SK-N-SH (cell line): Measurements from ENCODE around the gene CDKN2D. TPM values are rescaled to one million over a fixed set of nuclear protein-coding genes. Genes with fewer than 3 reads are reported as not detected.

Experiments
- CTCF ChIA-PET: fragments of 300-600, 350-600 bp; formaldehyde crosslinking; extraction: SDS; loops from one replicate; lab custom pipeline; 2021; lab: Yijun Ruan, JAX
- POLR2A ChIA-PET: fragments of 350-600 bp; sonication (Branson Sonifier 250); formaldehyde crosslinking; extraction: SDS; loops from one replicate; lab custom pipeline; 2020; ENCODE audit warnings: antibody characterized with exemption, inconsistent platforms; lab: Yijun Ruan, JAX
- DNase-seq: peaks from one replicate; pipeline ENCODE4 v3.0.0; 2012
- H2AFZ ChIP-seq: fragments of 200-600 bp; sonication (generic); 2 replicates; pipeline ENCODE4 v1.8.1; 2016; ENCODE audit warnings: antibody characterized with exemption, mild to moderate bottlenecking, low read depth
- H3F3A ChIP-seq: fragments of 200-600 bp; sonication (generic); replicated peaks from 2 replicates; pipeline ENCODE3; 2016; ENCODE audit warnings: antibody characterized with exemption, mild to moderate bottlenecking; ENCODE audit not compliant: insufficient read depth
- H3K27ac ChIP-seq, 2 experiments: fragments of 200-500 bp in 1 of 2; fragments of 200-600 bp in 1 of 2; sonication (Bioruptor generic) in 1 of 2; sonication (generic), shearing (Covaris generic) in 1 of 2; 2 replicates each; pipeline versions ENCODE4 v1.5.1 to v1.6.1; 2014 to 2016; ENCODE audit warnings: low read depth in 2 of 2, inconsistent platforms in 1 of 2, low read length in 1 of 2, mild to moderate bottlenecking in 1 of 2, mixed read lengths in 1 of 2
- H3K27me3 ChIP-seq: fragments of 200-600 bp; sonication (generic), shearing (Covaris generic); 2 replicates; pipeline ENCODE4 v1.6.1; 2016; ENCODE audit warnings: mixed run types; ENCODE audit not compliant: insufficient read depth
- H3K36me3 ChIP-seq, 2 experiments: fragments of 200-500 bp in 1 of 2; fragments of 200-600 bp in 1 of 2; sonication (Bioruptor generic) in 1 of 2; sonication (generic) in 1 of 2; replicated peaks in 1 of 2; 2 replicates each; pipeline versions ENCODE3 to v1.5.1; 2014 to 2016; ENCODE audit warnings: low read length in 1 of 2, mild to moderate bottlenecking in 1 of 2; ENCODE audit not compliant: insufficient read depth in 2 of 2, control insufficient read depth in 1 of 2
- H3K4me1 ChIP-seq, 2 experiments: fragments of 200-500 bp in 1 of 2; fragments of 200-600 bp in 1 of 2; sonication (Bioruptor generic) in 1 of 2; sonication (generic), shearing (Covaris generic) in 1 of 2; 2 replicates each; pipeline versions ENCODE4 v1.5.1 to v1.6.1; 2014 to 2016; ENCODE audit warnings: low read depth in 1 of 2, low read length in 1 of 2, mixed run types in 1 of 2; ENCODE audit not compliant: insufficient read depth in 2 of 2, control insufficient read depth in 1 of 2
- H3K4me2 ChIP-seq: fragments of 200-600 bp; sonication (generic), shearing (Covaris generic); 2 replicates; pipeline ENCODE4 v1.6.1; 2017; ENCODE audit warnings: mixed run types
- H3K4me3 ChIP-seq, 2 experiments: fragments of 200-500 bp in 1 of 2; fragments of 200-600 bp in 1 of 2; sonication (Bioruptor generic) in 1 of 2; sonication (generic), shearing (Covaris generic) in 1 of 2; 2 replicates each; pipeline versions ENCODE4 v1.5.1 to v1.8.1; 2014 to 2016; ENCODE audit warnings: low read depth in 2 of 2, inconsistent platforms in 1 of 2, low read length in 1 of 2, mild to moderate bottlenecking in 1 of 2, mixed read lengths in 1 of 2, moderate library complexity in 1 of 2
- H3K79me2 ChIP-seq: fragments of 200-600 bp; sonication (generic); 2 replicates; pipeline ENCODE4 v1.8.1; 2017; ENCODE audit warnings: mild to moderate bottlenecking; ENCODE audit not compliant: insufficient read depth
- H3K9ac ChIP-seq: fragments of 200-600 bp; sonication (generic); 2 replicates; pipeline ENCODE4 v1.6.1; 2017; ENCODE audit warnings: mixed run types
- H3K9me2 ChIP-seq: fragments of 200-600 bp; sonication (generic); 2 replicates; pipeline ENCODE4 v1.6.1; 2017; ENCODE audit warnings: mixed run types
- H3K9me3 ChIP-seq: fragments of 200-600 bp; sonication (generic); 2 replicates; pipeline ENCODE4 v1.6.1; 2017; ENCODE audit warnings: mixed run types, mild to moderate bottlenecking, moderate library complexity
- H4K20me1 ChIP-seq: fragments of 200-600 bp; sonication (generic); 2 replicates; pipeline ENCODE4 v1.6.1; 2017; ENCODE audit warnings: mild to moderate bottlenecking, mixed run types; ENCODE audit not compliant: insufficient read depth
- EP300 ChIP-seq, 2 experiments: IDR thresholded peaks; 2 replicates each; pipeline versions ENCODE4 v1.4.0 to v1.6.1; 2012; ENCODE audit warnings: borderline replicate concordance in 1 of 2, low read depth in 1 of 2, low read length in 1 of 2
- FOXM1 ChIP-seq: IDR thresholded peaks from 2 replicates; pipeline ENCODE4 v1.4.0; 2012; ENCODE audit warnings: low read depth, mild to moderate bottlenecking
- GATA2 ChIP-seq: sonication (generic); formaldehyde crosslinking; IDR thresholded peaks from 2 replicates; pipeline ENCODE4 v1.5.0; 2020; ENCODE audit warnings: mild to moderate bottlenecking, missing genetic modification reagents
- MEF2A ChIP-seq: IDR thresholded peaks from 2 replicates; pipeline ENCODE4 v1.4.0; 2012; ENCODE audit warnings: low read depth, borderline replicate concordance
- POLR2AphosphoS5 ChIP-seq: IDR thresholded peaks from 2 replicates; pipeline ENCODE4 v1.6.1; 2012; ENCODE audit warnings: low read depth, low read length
- RAD21 ChIP-seq: IDR thresholded peaks from 2 replicates; pipeline ENCODE4 v1.6.1; 2012; ENCODE audit warnings: mild to moderate bottlenecking, low read length
- RCOR1 ChIP-seq: fragments of 150-350 bp; IDR thresholded peaks from 2 replicates; pipeline ENCODE4 v1.6.1; 2017; ENCODE audit warnings: antibody characterized with exemption, low read length
- RFX5 ChIP-seq: IDR thresholded peaks from 2 replicates; pipeline ENCODE4 v1.6.1; 2012; ENCODE audit warnings: mild to moderate bottlenecking, improper control_type of control experiment, low read length
- RXRA ChIP-seq: IDR thresholded peaks from 2 replicates; pipeline ENCODE4 v1.4.0; 2012; ENCODE audit warnings: low read depth, mild to moderate bottlenecking, borderline replicate concordance
- TAF1 ChIP-seq: IDR thresholded peaks from 2 replicates; pipeline ENCODE4 v1.6.1; 2012; ENCODE audit warnings: low read depth, mild to moderate bottlenecking, low read length, moderate library complexity, borderline replicate concordance
- WGBS: methylation state at CpG from one replicate; pipeline ENCODE4 v1.1.6; 2017; ENCODE audit warnings: low lambda C conversion rate; 5-methylcytosine and 5-hydroxymethylcytosine counted together
- polyA plus RNA-seq, 3 experiments: library from polyadenylated mRNA; depleted of rRNA; stranded (reverse); fragments of >200 nt; gene quantifications; 2 replicates each; pipeline ENCODE4 v1.2.3, GENCODE V29; 2012
- TF ChIP-seq, protein P1 (sequence below): fragments of 150-350 bp; IDR thresholded peaks from 2 replicates; pipeline ENCODE4 v1.6.1; 2016; ENCODE audit warnings: mild to moderate bottlenecking, low read depth, low read length
- TF ChIP-seq, protein P2 (sequence below): IDR thresholded peaks from 2 replicates; pipeline ENCODE4 v1.4.0; 2012; ENCODE audit warnings: low read depth, borderline replicate concordance

Gene CDKN2D
- polyA plus RNA-seq, 1 of the 3 experiments (the other 2 are of a cell fraction) = 13.1 TPM

DNA sequence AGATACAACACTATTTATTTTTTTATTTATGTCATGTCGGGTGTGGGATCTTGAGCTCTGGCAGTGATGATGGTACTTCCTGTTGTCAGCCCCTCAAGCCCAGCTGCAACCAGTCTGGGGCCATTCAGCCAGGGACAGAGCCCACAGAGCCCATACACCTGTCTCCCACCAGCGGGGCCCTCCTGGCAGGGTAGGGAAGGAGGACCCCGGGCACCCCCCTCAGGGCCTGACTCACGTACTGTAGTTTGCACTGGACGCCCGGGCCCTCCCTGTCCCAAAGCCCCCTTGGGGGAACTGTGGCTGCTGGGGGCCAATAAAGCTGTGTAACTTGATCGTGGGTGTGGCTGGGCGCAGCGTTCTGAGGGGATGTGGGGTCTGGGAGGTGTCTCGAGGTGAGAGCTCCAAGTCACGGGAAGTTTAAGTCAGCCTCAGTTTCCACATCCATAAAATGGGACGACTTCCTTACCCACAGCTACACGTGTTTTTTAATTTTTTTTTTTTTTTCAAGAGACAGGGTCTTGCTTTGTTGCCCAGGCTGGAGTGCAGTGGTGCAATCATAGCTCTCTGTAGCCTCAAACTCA is 15.6 kb downstream of the CDKN2D start:
- DNase-seq = no peak
- H2AFZ ChIP-seq = no peak overlapping the region
- H3K4me3 ChIP-seq = no peak overlapping the region
- H3K36me3 ChIP-seq = peaks cover 25 to 36% of the 10 kb centered on the region in 2 experiments
- TF ChIP-seq, protein P1, sequence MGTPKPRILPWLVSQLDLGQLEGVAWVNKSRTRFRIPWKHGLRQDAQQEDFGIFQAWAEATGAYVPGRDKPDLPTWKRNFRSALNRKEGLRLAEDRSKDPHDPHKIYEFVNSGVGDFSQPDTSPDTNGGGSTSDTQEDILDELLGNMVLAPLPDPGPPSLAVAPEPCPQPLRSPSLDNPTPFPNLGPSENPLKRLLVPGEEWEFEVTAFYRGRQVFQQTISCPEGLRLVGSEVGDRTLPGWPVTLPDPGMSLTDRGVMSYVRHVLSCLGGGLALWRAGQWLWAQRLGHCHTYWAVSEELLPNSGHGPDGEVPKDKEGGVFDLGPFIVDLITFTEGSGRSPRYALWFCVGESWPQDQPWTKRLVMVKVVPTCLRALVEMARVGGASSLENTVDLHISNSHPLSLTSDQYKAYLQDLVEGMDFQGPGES = no peak
- TF ChIP-seq RXRA = no peak
- H3K27ac ChIP-seq = no peak overlapping the region
- POLR2A ChIA-PET = interaction anchor here (0.7 to 0.8 kb wide), 2 partner anchors 13 to 15 kb away, joined by 3 to 4 read pairs; partner anchors contain the start of gene KRI1
- no peak overlapping the region for H3K4me2 ChIP-seq
- H4K20me1 ChIP-seq = 0 out of 2 replicates have a peak, but pooled peaks cover 3% of the 10 kb centered on the region
- H3K4me1 ChIP-seq = no peaks in the 10 kb centered on the region
- H3K9me3 ChIP-seq = no peaks in the 10 kb centered on the region
- H3F3A ChIP-seq = peaks cover 13% of the 10 kb centered on the region
- H3K9me2 ChIP-seq = no peaks in the 10 kb centered on the region
- CTCF ChIA-PET = interaction anchor here (0.7 to 3.9 kb wide), 10 partner anchors 8 to 267 kb away, joined by 3 to 19 read pairs (median 4); partner anchors contain the start of gene ATG4D
- H3K79me2 ChIP-seq = no peaks in the 10 kb centered on the region
- 79% methylated on average over 5 of the region's 13 CpGs for WGBS
- H3K27me3 ChIP-seq = no peaks in the 10 kb centered on the region
- H3K9ac ChIP-seq = no peak overlapping the region

- H3K4me3 ChIP-seq = no peak overlapping the region
- H3K9ac ChIP-seq = no peak overlapping the region
- H3K9me3 ChIP-seq = no peaks in the 10 kb centered on the region
- H3K27me3 ChIP-seq = no peaks in the 10 kb centered on the region
- 0 out of 2 replicates have a peak, but pooled peaks cover 3% of the 10 kb centered on the region for H4K20me1 ChIP-seq
- H3F3A ChIP-seq = peaks cover 13% of the 10 kb centered on the region
- no peak overlapping the region for H3K27ac ChIP-seq
- no peak for TF ChIP-seq RFX5
- TF ChIP-seq RCOR1 = no peak
- TF ChIP-seq MEF2A = no peak
- TF ChIP-seq, protein P2, sequence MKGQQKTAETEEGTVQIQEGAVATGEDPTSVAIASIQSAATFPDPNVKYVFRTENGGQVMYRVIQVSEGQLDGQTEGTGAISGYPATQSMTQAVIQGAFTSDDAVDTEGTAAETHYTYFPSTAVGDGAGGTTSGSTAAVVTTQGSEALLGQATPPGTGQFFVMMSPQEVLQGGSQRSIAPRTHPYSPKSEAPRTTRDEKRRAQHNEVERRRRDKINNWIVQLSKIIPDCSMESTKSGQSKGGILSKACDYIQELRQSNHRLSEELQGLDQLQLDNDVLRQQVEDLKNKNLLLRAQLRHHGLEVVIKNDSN = peak; percentile 81; the same call in 1 of the 2 replicates
- no peak for TF ChIP-seq FOXM1
- TF ChIP-seq POLR2AphosphoS5 = peak; percentile 47
- TF ChIP-seq RAD21 = no peak
- TF ChIP-seq EP300 (IDR thresholded peaks at IDR 0.05; ENCODE audit: borderline replicate concordance in 1 of 2, low read depth in 1 of 2, low read length in 1 of 2) = no peak
- no peak for TF ChIP-seq TAF1
- no peak for TF ChIP-seq GATA2 (CRISPR knock-in tag)
- H3K79me2 ChIP-seq = no peaks in the 10 kb centered on the region
- no peaks in the 10 kb centered on the region for H3K4me1 ChIP-seq
- POLR2A ChIA-PET = interaction anchor here (0.7 to 0.8 kb wide), 2 partner anchors 13 to 15 kb away, joined by 3 to 4 read pairs; partner anchors contain the start of gene KRI1
- H3K9me2 ChIP-seq = no peaks in the 10 kb centered on the region
- H3K36me3 ChIP-seq = peaks cover 25 to 32% of the 10 kb centered on the region in 2 experiments
- H3K4me2 ChIP-seq = no peak overlapping the region
- CTCF ChIA-PET = interaction anchor here (0.7 to 3.9 kb wide), 8 partner anchors 8 to 268 kb away, joined by 3 to 19 read pairs (median 4); partner anchors contain the start of gene ATG4D
- H2AFZ ChIP-seq = no peak overlapping the region
- 97% methylated on average over 9 of the region's 12 CpGs for WGBS
- DNase-seq = peak; percentile 75
Observed at GRCh38 chr19:10552510-10553053, 16.2 kb downstream of the CDKN2D start.
